CD14-positive monocyte (primary cell): ENCODE results near the gene FAM13A. TPM values are rescaled to one million over a fixed set of nuclear protein-coding genes. Genes with fewer than 3 reads are reported as not detected.

Source experiments
- DNase-seq, 3 donors: peaks; one replicate each; pipeline ENCODE4 v3.0.0-alpha.2; 2011 to 2022
- H2AFZ ChIP-seq: 2 replicates; pipeline ENCODE4 v1.6.0; 2012; ENCODE audit warnings: mild to moderate bottlenecking, low read depth, low read length, inconsistent platforms; ENCODE audit not compliant: insufficient read depth, poor library complexity, severe bottlenecking
- H3K27ac ChIP-seq, 2 donors: 1 replicate in 1 of 2; 2 replicates in 1 of 2; pipeline ENCODE4 v1.5.1; 2012 to 2013; ENCODE audit warnings: low read length in 2 of 2, control low read depth in 1 of 2, inconsistent platforms in 1 of 2, low read depth in 1 of 2, mild to moderate bottlenecking in 1 of 2
- H3K27me3 ChIP-seq, 2 donors: one replicate each; pipeline versions ENCODE4 v1.6.0 to v1.6.1; 2011 to 2013; ENCODE audit warnings: low read length in 2 of 2; ENCODE audit not compliant: control insufficient read depth in 2 of 2, insufficient read depth in 2 of 2
- H3K36me3 ChIP-seq, 2 donors: replicated peaks in 1 of 2; 1 replicate in 1 of 2; 2 replicates in 1 of 2; pipeline versions ENCODE4 v1.5.1 to v1.6.1; 2012 to 2013; ENCODE audit warnings: low read length in 2 of 2, control low read depth in 1 of 2, inconsistent platforms in 1 of 2, mild to moderate bottlenecking in 1 of 2; ENCODE audit not compliant: insufficient read depth in 2 of 2, control insufficient read depth in 1 of 2
- H3K4me1 ChIP-seq, 2 donors: 1 replicate in 1 of 2; 2 replicates in 1 of 2; pipeline versions ENCODE4 v1.5.1 to v1.6.1; 2012 to 2013; ENCODE audit warnings: low read length in 2 of 2, control low read depth in 1 of 2, inconsistent platforms in 1 of 2, mild to moderate bottlenecking in 1 of 2, moderate library complexity in 1 of 2; ENCODE audit not compliant: insufficient read depth in 2 of 2, control insufficient read depth in 1 of 2
- H3K4me2 ChIP-seq: replicated peaks from 2 replicates; pipeline ENCODE3; 2012; ENCODE audit warnings: low read length, moderate library complexity, mild to moderate bottlenecking; ENCODE audit not compliant: poor library complexity, severe bottlenecking; ENCODE audit errors: extremely low read depth
- H3K4me3 ChIP-seq, 3 experiments: fragments of 200-600 bp in 1 of 3; sonication (generic) in 1 of 3; replicated peaks in 1 of 3; 1 replicate in 2 of 3; 2 replicates in 1 of 3; pipeline ENCODE4 v1.5.1; 2011 to 2013; ENCODE audit warnings: low read length in 3 of 3, mild to moderate bottlenecking in 3 of 3, control low read depth in 2 of 3, low read depth in 2 of 3, inconsistent platforms in 1 of 3, moderate library complexity in 1 of 3
- H3K79me2 ChIP-seq: 2 replicates; pipeline ENCODE4 v1.6.0; 2012; ENCODE audit warnings: mild to moderate bottlenecking, control low read depth, inconsistent platforms, low read length, moderate library complexity; ENCODE audit not compliant: insufficient read depth
- H3K9ac ChIP-seq: 2 replicates; pipeline ENCODE4 v1.6.0; 2017; ENCODE audit warnings: low read length, mild to moderate bottlenecking; ENCODE audit not compliant: insufficient read depth, poor library complexity, severe bottlenecking
- H3K9me3 ChIP-seq, 2 donors: replicated peaks in 1 of 2; 1 replicate in 1 of 2; 2 replicates in 1 of 2; pipeline versions ENCODE4 v1.5.1 to v1.6.1; 2012 to 2013; ENCODE audit warnings: low read length in 2 of 2, control low read depth in 1 of 2; ENCODE audit not compliant: control insufficient read depth in 1 of 2, insufficient read depth in 1 of 2
- H4K20me1 ChIP-seq: 2 replicates; pipeline ENCODE4 v1.6.0; 2012; ENCODE audit warnings: mild to moderate bottlenecking, low read length, control low read depth, moderate library complexity; ENCODE audit not compliant: insufficient read depth
- H3K27ac Mint-ChIP-seq, 7 donors: one replicate each; pipeline ENCODE4 v1.8.0; 2020; ENCODE audit warnings: mild to moderate bottlenecking in 7 of 7, mixed read lengths in 7 of 7, moderate library complexity in 6 of 7, inconsistent platforms in 2 of 7
- H3K27me3 Mint-ChIP-seq, 3 donors: one replicate each; pipeline ENCODE4 v1.8.0; 2021 to 2022; ENCODE audit warnings: low read depth in 3 of 3, mild to moderate bottlenecking in 3 of 3, mixed read lengths in 3 of 3, moderate library complexity in 3 of 3, inconsistent platforms in 1 of 3
- H3K36me3 Mint-ChIP-seq, 2 donors: one replicate each; pipeline ENCODE4 v1.8.0; 2020; ENCODE audit warnings: mixed read lengths in 2 of 2, inconsistent platforms in 1 of 2, mild to moderate bottlenecking in 1 of 2
- H3K4me1 Mint-ChIP-seq: one replicate; pipeline ENCODE4 v1.8.0; 2020; ENCODE audit warnings: mild to moderate bottlenecking, mixed read lengths
- H3K4me3 Mint-ChIP-seq, 2 donors: one replicate each; pipeline ENCODE4 v1.8.0; 2020; ENCODE audit warnings: mild to moderate bottlenecking in 2 of 2, mixed read lengths in 2 of 2, moderate library complexity in 1 of 2
- H3K9me3 Mint-ChIP-seq, 7 donors: one replicate each; pipeline ENCODE4 v1.8.0; 2020 to 2022; ENCODE audit warnings: mixed read lengths in 7 of 7, mild to moderate bottlenecking in 6 of 7, moderate library complexity in 6 of 7, inconsistent platforms in 2 of 7
- CTCF ChIP-seq: fragments of 200-600 bp; IDR thresholded peaks from one replicate; pipeline ENCODE4 v1.8.0; 2022; ENCODE audit warnings: antibody characterized with exemption, mild to moderate bottlenecking
- WGBS: methylation state at CpG from one replicate; pipeline ENCODE4 v1.1.5; 2013; ENCODE audit warnings: missing lambda C conversion rate; ENCODE audit not compliant: insufficient coverage; 5-methylcytosine and 5-hydroxymethylcytosine counted together
- intact Hi-C, 2 donors: fragments of 100-400 bp; cut with micrococcal nuclease; formaldehyde crosslinking; loops; one replicate each; pipeline versions ENCODE4 v1.15.0 to v1.15.1; 2023
- polyA plus RNA-seq, 3 donors: library from polyadenylated mRNA; depleted of rRNA in 1 of 3; unstranded in 2 of 3; stranded (reverse) in 1 of 3; fragments of 300-500 nt in 2 of 3; fragments of >200 nt in 1 of 3; fragmentation: Illumina TruSeq in 2 of 3; gene quantifications; 1 replicate in 2 of 3; 2 replicates in 1 of 3; pipeline ENCODE4 v1.2.3, GENCODE V29; 2012 to 2021

The FAM13A gene
- polyA plus RNA-seq, 3 donors: 5.3 to 20.0 (median 6.5) TPM

GRCh38 chr4:88765729-88766128 lies 291.3 kb downstream of the FAM13A start:
- DNase-seq: no peak
- no peaks in the 10 kb centered on the region for H3K27me3 Mint-ChIP-seq
- H3K36me3 Mint-ChIP-seq: peaks cover 73 to 74% of the 10 kb centered on the region in 2 donors
- WGBS: 100% methylated on average over 1 of the region's 2 CpGs
- H3K4me3 Mint-ChIP-seq: no peak overlapping the region
- Histone ChIP-seq H3K4me2 (no peak overlapping the region), H3K36me3 (peaks cover 68 to 97% of the 10 kb centered on the region in 2 donors), H4K20me1 (peaks cover 4% of the 10 kb centered on the region), H3K4me3 (no peak overlapping the region), H3K27ac (no peak overlapping the region), H2AFZ (no peak overlapping the region), H3K4me1 (no peaks in the 10 kb centered on the region), H3K9me3 (no peaks in the 10 kb centered on the region), H3K9ac (no peak overlapping the region), H3K79me2 (no peaks in the 10 kb centered on the region), H3K27me3 (no peaks in the 10 kb centered on the region)
- no peaks in the 10 kb centered on the region for H3K4me1 Mint-ChIP-seq
- no peak overlapping the region for H3K27ac Mint-ChIP-seq
- H3K9me3 Mint-ChIP-seq: peaks cover 0 to 2% (median 0%) of the 10 kb centered on the region in 7 donors
- no peak for TF ChIP-seq CTCF
- intact Hi-C loops: no loop called here

- Histone ChIP-seq H3K9me3 (no peaks in the 10 kb centered on the region), H3K79me2 (no peaks in the 10 kb centered on the region), H3K4me2 (no peak overlapping the region), H3K36me3 (peaks cover 66 to 94% of the 10 kb centered on the region in 2 donors), H3K9ac (no peak overlapping the region), H3K4me1 (no peaks in the 10 kb centered on the region), H3K4me3 (no peak overlapping the region), H3K27me3 (no peaks in the 10 kb centered on the region), H4K20me1 (peaks cover 4% of the 10 kb centered on the region), H3K27ac (no peak overlapping the region), H2AFZ (no peak overlapping the region)
- no peak for DNase-seq
- H3K4me3 Mint-ChIP-seq: no peak overlapping the region
- TF ChIP-seq CTCF: no peak
- peaks cover 0 to 2% (median 0%) of the 10 kb centered on the region in 7 donors for H3K9me3 Mint-ChIP-seq
- intact Hi-C loops: no loop called here
- no peaks in the 10 kb centered on the region for H3K4me1 Mint-ChIP-seq
- H3K36me3 Mint-ChIP-seq: peaks cover 77 to 78% of the 10 kb centered on the region in 2 donors
- 100% methylated on average over 2 of the region's 6 CpGs for WGBS
- no peaks in the 10 kb centered on the region for H3K27me3 Mint-ChIP-seq
- H3K27ac Mint-ChIP-seq: no peak overlapping the region
Measured at GRCh38 chr4:88763075-88763474, 293.9 kb downstream of the FAM13A start.
